ACHN (cell line): ENCODE data around the gene RAI14.
"Not testable (repeated sequence)": the region's sequence is repeated elsewhere in the genome, so short reads cannot be mapped to it uniquely, and the experiment has no call there.

ENCODE experiments used
- DNase-seq: peaks from one replicate; pipeline ENCODE4 v3.0.0-alpha.2; 2015
- in situ Hi-C: cut with HindIII; loops from 2 replicates; pipeline ENCODE4 v1.10.0; 2017; ENCODE audit warnings: low sequenced_read_pairs, low pct_ligation_motif_present, low pct_unique_long_range_greater_than_20kb

The RAI14 gene

GRCh38 chr5:34743878-34744277, 87.8 kb downstream of the RAI14 start:
- DNase-seq = peak; percentile 78
- in situ Hi-C loops = no loop called here

- DNase-seq = no peak
- in situ Hi-C loops = no loop called here
These were observed 92.3 kb downstream of the RAI14 start for GRCh38 chr5:34748431-34748830.

- DNase-seq = no peak
- in situ Hi-C loops = no loop called here
These were observed 93.3 kb downstream of the RAI14 start for GRCh38 chr5:34749431-34749873.

- no peak for DNase-seq
- in situ Hi-C loops = no loop called here
These were observed 94.1 kb downstream of the RAI14 start for GRCh38 chr5:34750206-34750605.

- in situ Hi-C loops = no loop called here
- DNase-seq = no peak
These were observed 95.9 kb downstream of the RAI14 start for GRCh38 chr5:34751807-34752736.

GRCh38 chr5:34753236-34753635, 97.1 kb downstream of the RAI14 start:
- in situ Hi-C loops, DNase-seq: not testable (repeated sequence)

GRCh38 chr5:34755926-34756325, 99.8 kb downstream of the RAI14 start:
- in situ Hi-C loops = no loop called here
- no peak for DNase-seq

- peak; percentile 11 for DNase-seq
- in situ Hi-C loops = no loop called here
These were observed 100.9 kb downstream of the RAI14 start for GRCh38 chr5:34756781-34757624.

- DNase-seq = no peak
- in situ Hi-C loops = no loop called here
These were observed 102.4 kb downstream of the RAI14 start for GRCh38 chr5:34758514-34758913.

- DNase-seq, in situ Hi-C loops: not testable (repeated sequence)
These were observed 103.1 kb downstream of the RAI14 start for GRCh38 chr5:34759213-34759612.

- DNase-seq = no peak
- in situ Hi-C loops = no loop called here
These were observed 109.5 kb downstream of the RAI14 start for GRCh38 chr5:34765662-34766061.

GRCh38 chr5:34767180-34767579, 111.1 kb downstream of the RAI14 start:
- DNase-seq = no peak
- in situ Hi-C loops = no loop called here

- no peak for DNase-seq
- in situ Hi-C loops = no loop called here
These were observed 114.4 kb downstream of the RAI14 start for GRCh38 chr5:34770486-34770885.

GRCh38 chr5:34771076-34771475, 114.9 kb downstream of the RAI14 start:
- no peak for DNase-seq
- in situ Hi-C loops = no loop called here

- in situ Hi-C loops = no loop called here
These were observed 116.4 kb downstream of the RAI14 start for GRCh38 chr5:34772267-34773098.

GRCh38 chr5:34774139-34774538, 118.0 kb downstream of the RAI14 start:
- DNase-seq = no peak
- in situ Hi-C loops = no loop called here

More at GRCh38 chr5:34772267-34773098, 116.4 kb downstream of the RAI14 start:
- DNase-seq = no peak

- DNase-seq, in situ Hi-C loops: not testable (repeated sequence)
These were observed 118.5 kb downstream of the RAI14 start for GRCh38 chr5:34774678-34775077.

GRCh38 chr5:34775886-34776285, 119.8 kb downstream of the RAI14 start:
- in situ Hi-C loops = no loop called here
- no peak for DNase-seq
